ENCODE results near the gene TWF1.
"Not testable (repeated sequence)": the region's sequence is repeated elsewhere in the genome, so short reads cannot be mapped to it uniquely, and the experiment has no call there.

The TWF1 gene

DNA sequence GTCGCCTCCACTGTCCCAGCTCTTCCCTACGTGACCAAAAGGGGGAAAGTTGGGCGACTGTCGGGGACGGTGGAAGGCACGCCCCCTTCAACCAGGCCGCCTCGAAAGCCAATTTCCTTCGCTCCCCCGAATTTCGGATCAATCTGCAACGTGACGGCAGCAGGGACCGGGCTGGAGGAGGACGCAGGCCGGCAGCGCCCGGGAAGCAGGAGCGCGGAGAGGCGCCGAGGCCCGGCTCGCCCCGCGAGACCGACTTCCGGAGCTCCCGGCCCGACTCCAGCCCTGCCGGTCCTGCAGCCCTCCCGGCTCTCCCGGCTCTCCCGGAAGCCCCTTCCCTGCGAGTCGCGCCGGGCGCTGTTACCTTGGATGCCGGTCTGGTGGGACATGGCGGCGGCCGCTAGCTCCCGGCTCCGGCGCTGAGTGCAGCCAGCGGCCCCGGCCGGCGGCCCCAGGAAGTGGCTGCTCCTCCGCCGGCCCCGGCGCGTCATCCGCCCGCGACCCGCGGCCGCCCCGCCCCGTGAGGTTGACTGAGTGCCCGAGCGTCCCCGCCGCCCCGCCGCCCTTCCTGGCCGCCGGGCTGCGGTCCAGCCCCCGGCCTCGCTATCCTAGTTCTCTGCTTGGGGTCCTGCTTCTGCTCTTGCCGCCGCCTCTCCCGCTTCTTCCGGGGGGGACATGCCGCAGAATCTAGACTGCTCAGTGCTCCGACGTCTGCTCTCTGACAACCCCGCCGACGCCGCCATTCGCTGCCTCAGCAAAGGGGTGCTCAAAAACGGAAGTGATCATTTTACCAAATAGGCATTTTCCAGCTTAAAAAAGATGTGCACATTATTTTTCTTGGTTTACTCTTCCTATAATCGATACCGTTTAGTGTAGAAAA is at the start of gene TWF1:
TSS of gene TWF1 (minus strand) at position 458 of the 877 bp plus-strand sequence. CDS start at position 386, 72 bp downstream.
- peak; percentile 79 for DNase-seq

DNA sequence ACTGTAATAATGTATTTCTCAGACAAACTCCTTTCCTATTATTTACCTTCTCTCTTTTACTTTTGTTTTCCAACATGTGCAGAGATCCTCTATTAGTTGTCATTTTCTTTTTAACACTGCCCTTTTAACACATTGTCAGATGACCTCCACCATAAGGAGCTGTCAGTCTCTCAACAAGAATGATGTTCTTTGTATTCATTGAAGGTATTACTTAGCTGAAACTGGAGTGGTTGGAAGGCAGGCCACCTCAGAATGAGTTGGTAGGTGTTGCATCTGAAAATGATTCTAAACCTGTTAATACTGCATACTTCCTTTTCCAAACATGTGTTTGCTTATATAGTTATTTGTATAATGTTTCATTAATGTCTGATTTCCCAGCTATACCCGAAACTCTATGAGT is 46.6 kb upstream of the TWF1 start:
- no peak for DNase-seq

DNA sequence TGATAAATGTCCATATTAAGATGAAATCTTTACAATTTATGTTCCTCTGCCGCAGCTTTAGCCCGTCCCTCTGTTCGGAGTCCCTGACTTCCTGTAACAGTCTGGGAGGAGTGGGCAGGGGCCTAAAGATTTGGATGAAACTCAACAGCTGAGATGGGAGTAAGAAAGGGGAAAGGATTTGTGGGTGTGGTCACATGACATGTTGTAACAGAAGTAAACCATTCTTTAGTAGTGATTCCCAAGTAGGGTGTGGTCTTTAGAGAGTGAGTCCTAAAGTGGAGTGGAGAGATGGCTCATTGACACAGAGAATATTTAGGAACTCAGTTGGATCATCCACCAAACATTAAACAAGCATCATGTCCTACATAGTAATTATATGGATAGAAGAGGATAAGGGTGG is 42.7 kb upstream of the TWF1 start:
- DNase-seq, result no peak

DNA sequence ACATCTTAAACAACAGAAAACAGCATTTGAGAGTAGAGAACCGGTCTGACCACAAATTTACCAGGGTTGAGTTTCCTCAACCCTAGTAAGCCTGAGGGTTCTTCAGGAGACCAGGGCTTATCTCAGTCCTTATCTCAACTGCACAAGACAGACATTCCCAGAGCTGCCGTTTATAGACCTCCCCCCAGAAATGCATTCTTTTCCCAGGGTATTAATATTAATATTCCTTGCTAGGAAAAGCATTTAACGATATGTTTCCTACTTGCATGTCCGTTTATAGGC is 42.0 kb upstream of the TWF1 start:
- DNase-seq, result no peak

DNA sequence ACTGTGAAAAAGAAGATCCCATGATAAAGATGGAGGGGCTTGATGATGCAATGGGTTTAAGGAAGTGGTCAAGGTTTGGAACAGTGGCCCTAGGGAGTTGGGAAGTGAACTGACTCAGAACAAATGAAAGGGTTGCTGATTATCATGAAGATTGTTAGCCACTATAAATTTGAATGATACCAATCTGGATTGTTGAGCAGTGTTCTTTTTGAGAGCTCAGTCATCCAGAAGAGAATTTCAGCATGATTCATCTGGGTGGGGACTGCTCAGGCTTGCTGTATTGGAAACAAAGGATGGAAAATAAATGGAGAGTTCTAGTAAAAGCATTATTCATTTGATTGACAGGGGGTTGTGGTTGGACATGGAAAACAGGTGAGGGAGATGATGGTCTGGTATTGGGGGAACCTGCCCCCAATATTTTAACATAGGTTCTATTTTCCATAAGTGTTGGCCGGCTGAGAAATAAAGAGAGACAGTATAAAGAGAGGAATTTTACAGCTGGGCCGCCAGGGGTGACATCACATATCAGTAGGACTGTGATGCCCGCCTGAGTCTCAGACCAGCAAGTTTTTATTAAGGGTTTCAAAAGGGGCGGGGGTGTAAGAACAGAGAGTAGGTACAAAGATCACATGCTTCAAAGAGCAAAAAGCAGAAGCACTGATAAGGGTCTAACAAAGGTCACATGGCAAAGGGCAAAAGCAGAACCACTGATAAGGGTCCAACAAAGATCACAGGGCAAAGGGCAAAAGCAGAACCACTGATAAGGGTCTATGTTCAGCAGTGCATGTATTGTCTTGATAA is 41.5 kb upstream of the TWF1 start:
- not testable (repeated sequence) for DNase-seq

DNA sequence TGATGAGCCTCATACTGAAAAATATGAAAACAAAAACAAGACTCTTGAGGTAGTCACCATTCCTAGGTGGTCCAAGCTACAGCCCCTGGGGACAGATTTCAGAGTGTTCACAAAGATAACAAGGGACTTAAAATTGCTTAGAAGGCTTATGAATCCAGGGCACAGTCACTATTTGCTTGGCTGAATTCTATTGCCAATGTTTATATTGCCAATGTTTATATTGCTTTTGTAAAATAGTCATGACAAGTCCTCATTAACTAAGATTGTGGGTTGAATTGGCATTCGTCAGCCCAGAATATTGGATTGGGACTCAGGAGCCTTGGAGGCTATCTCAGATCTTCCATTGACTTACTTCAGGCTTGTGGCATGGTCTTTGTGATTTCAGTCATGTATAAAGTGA is 36.1 kb upstream of the TWF1 start:
- no peak for DNase-seq

DNA sequence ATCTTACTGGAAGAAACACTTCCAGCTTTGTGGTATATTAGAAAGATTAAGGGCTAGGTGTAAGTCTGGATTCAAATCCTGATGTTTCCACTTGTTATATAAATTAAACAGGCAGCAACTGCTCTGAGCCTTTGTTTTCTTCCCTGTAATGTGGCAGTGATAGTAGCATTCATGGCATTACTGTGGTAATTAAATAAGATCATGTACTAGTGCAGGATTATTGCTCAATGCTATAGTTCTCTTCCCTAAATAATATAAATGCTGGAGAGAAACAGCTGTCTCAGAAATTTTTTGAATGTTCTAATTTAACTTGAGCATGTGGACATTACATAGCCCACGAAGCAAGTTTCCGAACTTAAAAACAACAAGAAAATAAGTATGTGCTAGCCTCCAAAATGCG is 35.1 kb upstream of the TWF1 start:
- DNase-seq, result no peak

DNA sequence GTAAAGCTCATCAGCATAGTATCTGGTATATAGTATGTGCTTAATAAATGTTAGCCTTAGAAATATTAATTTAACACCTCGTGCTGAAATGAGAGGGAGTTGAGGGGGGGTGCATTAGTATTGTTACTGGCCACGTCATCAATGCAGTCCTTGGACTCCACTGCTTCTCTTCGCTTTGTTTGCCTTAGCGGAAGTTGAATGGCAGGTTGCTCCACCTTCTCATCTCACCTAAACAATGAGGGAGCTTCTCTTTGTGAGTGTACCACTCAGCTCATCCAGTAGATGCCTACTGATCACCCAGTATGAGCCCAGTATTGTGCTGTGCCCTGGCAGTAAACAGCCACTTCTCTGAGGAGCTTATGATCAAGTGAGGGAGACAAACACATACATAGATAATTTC is 34.2 kb upstream of the TWF1 start:
- DNase-seq, result no peak

- peak; percentile 33 to 39 for DNase-seq
Measured at GRCh38 chr12:43836475-43836989, 30.4 kb upstream of the TWF1 start.

DNA sequence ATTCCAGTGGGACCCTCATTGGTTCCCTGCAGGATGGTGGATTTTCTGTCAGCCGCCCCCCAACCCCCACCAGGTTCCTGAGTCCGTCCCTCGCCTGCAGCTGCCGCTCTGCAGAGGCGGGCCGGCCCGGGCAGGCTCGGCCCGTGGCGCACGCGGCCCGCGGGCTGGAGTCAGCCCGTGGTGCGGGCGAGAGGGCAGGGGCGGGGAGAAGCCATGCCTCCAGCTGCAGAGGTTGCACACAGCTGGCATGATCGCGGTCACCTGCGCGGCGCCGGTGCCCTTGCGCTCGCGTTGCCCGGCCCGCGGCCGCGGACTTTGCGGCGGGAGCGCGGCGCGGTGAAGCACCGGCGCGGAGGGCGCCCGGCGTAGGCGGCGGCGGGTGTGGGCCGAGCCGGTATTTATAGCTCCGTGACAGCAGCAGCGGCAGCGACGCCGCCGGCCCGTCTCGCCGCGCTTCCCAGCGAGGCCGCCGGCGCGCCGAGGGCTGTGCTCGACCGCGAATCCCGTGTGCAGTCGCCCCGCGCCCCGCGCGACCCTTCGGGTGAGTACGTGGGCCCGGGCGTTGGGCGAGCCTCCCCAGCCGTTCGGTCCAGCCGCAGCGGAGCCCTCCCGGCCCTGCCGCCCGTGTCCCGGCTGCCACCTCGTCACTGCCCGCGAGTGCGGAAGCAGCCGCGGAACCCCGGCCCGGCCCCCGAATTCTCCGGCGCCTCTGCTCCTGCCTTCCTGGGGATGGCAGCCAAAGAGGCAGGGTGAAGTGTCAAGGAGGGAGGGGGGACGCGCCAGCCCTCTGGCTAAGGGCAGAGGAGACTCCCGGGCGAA is 29.7 kb upstream of the TWF1 start, which contains the start of gene TMEM117:
TSS of gene TMEM117 (plus strand) at position 426 of the 819 bp plus-strand sequence.
- peak; percentile 42 to 53 for DNase-seq

GRCh38 chr12:43835264-43835655 is 29.1 kb upstream of the TWF1 start:
- DNase-seq, result peak; percentile 1 to 6

DNA sequence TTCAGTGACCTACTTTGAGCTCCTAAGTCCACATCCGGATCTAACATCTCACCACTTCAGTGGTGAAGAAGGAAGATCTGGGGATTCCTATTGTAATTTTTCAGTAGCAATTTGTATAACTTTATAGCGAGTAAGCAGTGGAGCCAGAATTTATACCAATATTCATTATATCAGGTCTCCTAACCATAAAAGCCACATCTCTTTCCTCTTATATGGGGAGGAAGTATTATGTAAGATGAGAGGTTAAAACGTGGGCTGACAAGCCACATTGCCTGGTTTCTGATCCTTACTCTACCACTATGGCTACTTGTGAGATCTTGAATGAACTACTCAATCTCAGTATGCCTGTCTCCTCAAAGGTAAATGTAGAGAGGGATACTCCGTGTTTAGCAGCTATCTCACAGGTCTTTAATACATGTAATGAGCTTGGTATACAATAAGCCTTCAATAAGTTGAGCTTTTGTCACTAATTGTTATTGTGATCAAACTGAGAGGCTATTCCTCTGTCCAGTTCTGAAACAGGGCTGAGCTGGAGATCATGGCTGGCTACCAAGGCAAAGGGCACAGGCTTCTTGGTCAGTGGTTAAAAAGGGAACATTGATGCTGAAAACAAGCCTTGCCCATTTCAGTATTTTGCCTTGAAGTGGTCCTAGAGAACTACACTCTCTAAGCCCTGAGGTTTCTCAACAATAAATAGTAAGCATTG is 26.5 kb upstream of the TWF1 start:
- DNase-seq, result peak; percentile 3 to 8

DNA sequence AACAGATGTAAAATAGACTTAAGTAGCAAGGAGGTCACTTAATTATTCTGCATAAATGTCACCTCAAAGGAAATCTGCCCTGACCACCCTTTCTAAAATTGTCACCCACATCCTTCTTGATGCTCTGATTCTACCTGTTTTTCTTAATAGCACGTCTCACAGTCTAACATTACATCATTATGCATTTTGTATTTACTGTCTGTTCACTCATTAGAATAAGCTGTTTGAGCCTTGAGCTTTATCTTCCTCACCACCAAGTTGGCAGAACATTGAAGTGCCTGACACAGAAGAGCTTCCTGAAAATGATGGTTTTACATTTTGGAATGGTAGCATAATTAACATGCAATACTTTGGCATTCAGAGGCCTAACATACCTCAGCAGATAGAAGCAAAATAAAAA is 21.0 kb upstream of the TWF1 start:
- DNase-seq, result no peak

DNA sequence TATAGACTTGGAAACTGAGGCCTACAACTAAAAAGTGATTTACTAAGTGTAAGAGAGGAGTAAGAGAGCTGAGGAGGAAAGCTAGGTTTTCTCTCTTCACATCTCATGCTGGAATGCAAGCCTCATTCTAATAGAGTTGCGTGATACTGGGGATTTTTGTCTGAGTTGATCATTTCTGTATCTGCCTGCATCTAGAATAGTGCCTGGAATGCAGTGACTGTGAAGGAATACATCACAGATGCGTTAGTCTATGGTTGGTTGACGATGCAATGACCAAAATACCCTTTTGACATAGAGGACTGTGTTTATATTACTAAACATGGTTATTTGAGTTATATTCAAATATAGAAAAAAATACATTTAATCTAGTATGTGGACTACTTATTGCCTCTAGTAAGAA is 20.6 kb upstream of the TWF1 start:
- DNase-seq, result no peak

GRCh38 chr12:43824207-43824775 is 18.2 kb upstream of the TWF1 start:
- no peak for DNase-seq

- DNase-seq, result no peak
Measured at GRCh38 chr12:43816168-43816567, 10.1 kb upstream of the TWF1 start.

DNA sequence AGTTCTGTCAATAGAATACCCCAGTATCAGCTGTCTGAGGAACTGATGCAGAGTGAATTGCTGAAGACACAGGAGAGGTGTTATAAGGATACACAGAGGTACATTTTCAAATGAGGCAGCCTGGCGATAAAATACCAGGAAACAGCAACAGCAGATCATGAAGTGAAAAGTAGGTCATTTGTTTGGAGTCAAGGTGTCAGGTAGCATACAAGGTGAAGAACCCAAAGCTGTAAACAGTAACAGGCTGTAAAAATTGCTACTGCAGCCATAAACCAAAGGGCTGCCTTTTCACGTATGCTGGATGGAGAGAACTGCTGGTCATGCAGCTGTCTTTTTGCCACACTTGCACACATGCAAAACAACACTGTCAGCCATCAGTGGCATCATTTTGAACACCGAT is 9.3 kb upstream of the TWF1 start:
- DNase-seq, result no peak

DNA sequence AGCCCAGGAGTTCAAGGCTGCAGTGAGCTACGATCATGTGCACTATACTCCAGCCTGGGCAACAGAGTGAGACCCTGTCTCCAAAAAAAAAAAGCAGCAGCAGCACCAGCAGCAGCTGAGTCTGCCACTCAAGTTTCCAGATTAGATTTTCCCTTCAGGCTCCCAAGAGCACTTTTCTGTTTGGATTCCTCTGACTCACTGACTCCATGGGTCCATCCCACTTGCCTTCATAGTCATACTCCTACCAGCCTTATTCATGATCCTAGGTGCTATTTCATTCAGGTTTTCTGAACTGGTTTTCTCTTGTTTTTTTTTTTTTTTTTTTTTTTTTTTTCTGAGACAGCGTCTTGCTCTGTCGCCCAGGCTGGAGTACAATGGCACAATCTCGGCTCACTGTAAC is 6.8 kb upstream of the TWF1 start:
- DNase-seq, result no peak

GRCh38 chr12:43812057-43812456 is 5.9 kb upstream of the TWF1 start:
- no peak for DNase-seq

GRCh38 chr12:43807386-43807785 is 1.3 kb upstream of the TWF1 start:
- DNase-seq, result no peak

- no peak for DNase-seq
Measured at GRCh38 chr12:43806737-43807072, 588 bp upstream of the TWF1 start.

- DNase-seq, result no peak
Measured at GRCh38 chr12:43805149-43805859, 813 bp downstream of the TWF1 start.

All from activated CD4-positive, alpha-beta T cell treated with anti-CD3 and anti-CD28 coated beads for 4 hours (primary cell).